Stomach smooth muscle (tissue), 2 donors: ENCODE results near the gene SIRT7.

Experiments
- H3K27ac ChIP-seq: one replicate; pipeline ENCODE4 v1.7.0; 2013; ENCODE audit warnings: mild to moderate bottlenecking, low read length, inconsistent platforms
- H3K27me3 ChIP-seq, 2 donors: one replicate each; pipeline ENCODE4 v1.7.0; 2013; ENCODE audit warnings: low read length in 2 of 2; ENCODE audit not compliant: insufficient read depth in 2 of 2, control insufficient read depth in 1 of 2
- H3K36me3 ChIP-seq, 2 donors: one replicate each; pipeline ENCODE4 v1.7.0; 2013; ENCODE audit warnings: low read length in 2 of 2; ENCODE audit not compliant: control insufficient read depth in 2 of 2, insufficient read depth in 2 of 2
- H3K4me1 ChIP-seq: one replicate; pipeline ENCODE4 v1.7.0; 2013; ENCODE audit warnings: low read length; ENCODE audit not compliant: control insufficient read depth, insufficient read depth
- H3K4me3 ChIP-seq, 2 donors: one replicate each; pipeline ENCODE4 v1.7.0; 2013; ENCODE audit warnings: low read length in 2 of 2
- H3K9ac ChIP-seq, 2 donors: one replicate each; pipeline ENCODE4 v1.7.0; 2013; ENCODE audit warnings: low read length in 2 of 2, mild to moderate bottlenecking in 1 of 2
- H3K9me3 ChIP-seq, 2 donors: one replicate each; pipeline ENCODE4 v1.7.0; 2013; ENCODE audit warnings: low read length in 2 of 2; ENCODE audit not compliant: control insufficient read depth in 2 of 2
- donor health status: healthy.
- donor health status: Pancreatic carcinoma.

The SIRT7 gene

DNA sequence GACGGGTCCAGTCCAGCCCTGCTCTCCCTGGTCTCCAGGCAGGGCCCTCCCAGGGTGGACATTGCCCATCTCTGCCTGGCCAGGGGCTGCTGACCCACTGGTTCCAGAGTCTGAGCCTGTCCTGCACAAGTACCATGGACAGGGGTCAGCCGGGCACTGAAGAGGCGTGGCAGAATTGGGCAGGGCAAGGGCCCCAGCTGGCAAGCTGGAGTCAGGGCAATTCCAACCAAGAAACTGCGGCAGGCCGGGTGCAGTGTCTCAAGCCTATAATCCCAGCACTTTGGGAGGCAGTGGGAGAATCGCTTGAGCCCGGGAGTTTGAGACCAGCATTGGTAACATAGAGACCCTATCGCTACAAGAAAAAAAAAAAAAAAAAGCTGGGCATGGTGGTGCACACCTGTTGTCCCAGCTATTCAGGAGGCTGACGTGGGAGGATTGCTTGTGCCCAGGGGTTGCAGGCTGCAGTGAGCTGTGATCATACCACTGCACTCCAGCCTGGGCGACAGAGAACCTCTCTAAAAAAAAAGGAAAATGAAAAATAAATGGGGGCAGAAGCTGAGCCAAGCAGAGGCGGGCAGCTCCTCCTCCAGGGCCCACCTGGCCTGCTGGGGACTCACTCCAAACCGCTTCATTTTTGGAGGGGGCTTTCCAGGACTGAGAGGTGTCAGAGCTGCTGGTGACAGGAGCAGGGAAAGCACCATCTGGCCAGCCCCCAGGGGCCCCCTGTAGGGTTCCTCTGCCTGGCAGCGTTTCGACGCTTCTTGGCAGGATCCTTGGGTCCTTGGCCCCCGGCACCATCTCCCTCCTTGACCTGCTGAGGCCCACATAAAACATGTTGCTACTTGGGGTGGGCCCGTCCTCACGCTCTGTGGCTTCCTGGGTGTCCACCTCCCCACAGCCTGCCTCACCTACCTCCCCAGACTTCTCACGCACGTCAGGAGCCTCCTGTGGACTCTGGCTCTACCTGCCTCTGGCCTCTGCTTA, 12.5 kb upstream of the SIRT7 start:
- H3K27ac ChIP-seq, result no peak overlapping the region
- no peaks in the 10 kb centered on the region for H3K36me3 ChIP-seq
- H3K9ac ChIP-seq, result no peak overlapping the region
- H3K27me3 ChIP-seq, result peaks cover 4 to 11% of the 10 kb centered on the region in 2 donors
- H3K9me3 ChIP-seq, result no peaks in the 10 kb centered on the region
- peaks cover 18% of the 10 kb centered on the region for H3K4me1 ChIP-seq
- no peak overlapping the region for H3K4me3 ChIP-seq

- H3K27me3 ChIP-seq, result peaks cover 4 to 11% of the 10 kb centered on the region in 2 donors
- peaks cover 27% of the 10 kb centered on the region for H3K4me1 ChIP-seq
- no peak overlapping the region for H3K9ac ChIP-seq
- H3K9me3 ChIP-seq, result no peaks in the 10 kb centered on the region
- H3K4me3 ChIP-seq, result no peak overlapping the region
- H3K36me3 ChIP-seq, result no peaks in the 10 kb centered on the region
- no peak overlapping the region for H3K27ac ChIP-seq
Measured at GRCh38 chr17:81929253-81930141, 11.5 kb upstream of the SIRT7 start.

DNA sequence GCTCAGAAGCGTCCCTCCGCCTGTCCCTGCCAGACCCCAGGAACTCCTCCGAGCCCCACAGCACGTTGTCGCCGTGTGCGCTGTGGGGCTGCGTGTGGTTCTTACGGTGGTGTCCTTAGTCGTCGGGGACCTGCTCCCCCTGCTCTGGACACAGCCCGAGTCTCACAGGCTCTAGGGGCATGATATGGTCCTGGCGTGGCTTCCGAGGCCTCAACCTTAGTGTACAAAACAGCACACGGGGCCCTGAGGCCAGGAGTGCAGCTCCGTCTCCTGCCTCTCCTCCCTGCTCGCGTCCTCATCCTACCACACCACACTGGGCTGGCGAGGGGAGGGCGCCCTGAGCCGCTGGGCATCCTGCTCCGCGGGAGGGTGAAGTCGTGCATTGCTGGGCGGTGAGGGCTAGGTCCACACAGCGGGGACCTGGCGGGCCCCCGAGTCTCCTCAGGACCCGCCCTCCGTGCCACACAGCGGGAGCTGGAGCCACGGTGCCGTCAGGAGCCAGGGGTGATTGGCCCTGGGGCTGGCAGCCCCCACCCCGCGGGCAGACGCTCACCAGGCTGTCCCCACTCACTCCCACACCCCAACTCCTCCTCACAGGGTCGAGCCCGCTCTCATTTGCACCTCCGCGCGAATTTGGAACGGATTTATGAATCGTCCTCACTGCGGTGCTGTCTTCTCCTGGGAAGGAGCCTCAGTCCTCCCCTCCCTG, 10.7 kb upstream of the SIRT7 start:
- peak overlapping the region in 1 of 2 donors; percentile 42 for H3K9ac ChIP-seq
- H3K27me3 ChIP-seq, result peaks cover 4 to 11% of the 10 kb centered on the region in 2 donors
- peak overlapping the region in 1 of 2 donors; percentile 69 for H3K4me3 ChIP-seq
- no peaks in the 10 kb centered on the region for H3K36me3 ChIP-seq
- H3K27ac ChIP-seq, result no peak overlapping the region
- H3K4me1 ChIP-seq, result peaks cover 35% of the 10 kb centered on the region
- H3K9me3 ChIP-seq, result no peaks in the 10 kb centered on the region

DNA sequence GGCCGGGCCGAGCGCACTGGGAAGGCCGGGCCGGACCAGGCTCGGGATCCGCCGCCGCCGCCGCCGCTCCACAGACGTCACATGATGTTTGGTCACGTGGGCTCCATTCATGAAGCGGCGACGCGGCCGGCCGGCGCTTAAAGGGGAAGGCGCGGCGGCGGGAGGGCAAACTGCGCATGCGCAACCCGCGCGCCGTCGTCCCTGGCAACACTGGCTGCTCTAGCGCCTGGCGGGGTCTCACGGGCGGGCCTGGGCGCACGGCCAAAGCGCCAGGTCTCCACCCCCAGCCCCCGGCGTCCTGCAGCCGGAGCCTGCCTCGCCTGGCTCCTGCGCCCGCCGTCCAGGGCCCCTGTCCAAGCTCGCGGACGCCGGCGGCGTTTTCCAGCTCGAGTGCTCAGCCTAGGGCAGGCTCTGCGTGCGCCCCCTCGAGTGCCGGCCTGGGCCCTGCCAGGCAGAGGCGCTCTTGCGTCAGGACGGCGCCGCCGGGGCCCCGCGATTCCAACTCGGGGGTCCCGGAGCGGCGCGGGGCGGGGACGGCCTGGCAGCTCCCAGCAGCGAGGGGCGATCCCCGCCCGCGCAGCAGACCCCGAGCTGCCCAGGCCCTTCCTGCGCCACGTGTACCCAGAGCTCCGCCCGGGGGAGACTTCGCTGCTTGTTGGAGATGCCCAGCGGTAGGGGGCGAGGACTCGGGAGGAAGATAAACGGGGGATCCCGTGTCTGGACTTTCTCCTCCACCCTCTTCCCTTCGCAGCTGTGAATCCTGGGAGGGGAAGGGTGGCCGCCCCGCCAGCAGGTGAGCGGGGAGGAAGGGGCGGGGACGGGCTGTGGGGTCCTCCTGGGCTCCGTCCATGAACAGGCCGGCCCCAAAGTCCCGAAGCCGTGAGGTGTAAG, 9.9 kb upstream of the SIRT7 start, which contains the start of gene MAFG:
Gene MAFG (minus strand): TSS at position 83 of the 891 bp plus-strand sequence. CDS start 4,550 bp downstream, outside the sequence.
- peak within 1 kb of the TSS; percentile 80 to 81 for H3K4me3 ChIP-seq
- peak within 1 kb of the TSS; percentile 86 for H3K27ac ChIP-seq
- H3K27me3 ChIP-seq, result peaks cover 4 to 11% of the 10 kb centered on the region in 2 donors
- H3K36me3 ChIP-seq, result no peaks in the 10 kb centered on the region
- H3K4me1 ChIP-seq, result peaks cover 43% of the 10 kb centered on the region
- H3K9me3 ChIP-seq, result no peaks in the 10 kb centered on the region
- peak within 1 kb of the TSS; percentile 75 to 80 for H3K9ac ChIP-seq

GRCh38 chr17:81927152-81927652, 9.2 kb upstream of the SIRT7 start:
- peak overlapping the region; percentile 75 to 80 for H3K9ac ChIP-seq
- H3K36me3 ChIP-seq, result peaks cover 2 to 5% of the 10 kb centered on the region in 2 donors
- peaks cover 50% of the 10 kb centered on the region for H3K4me1 ChIP-seq
- H3K27ac ChIP-seq, result peak overlapping the region; percentile 86
- peak overlapping the region; percentile 80 to 81 for H3K4me3 ChIP-seq
- H3K9me3 ChIP-seq, result no peaks in the 10 kb centered on the region
- peaks cover 4 to 11% of the 10 kb centered on the region in 2 donors for H3K27me3 ChIP-seq

GRCh38 chr17:81926451-81927151, 8.6 kb upstream of the SIRT7 start:
- Histone ChIP-seq H3K9ac (peak overlapping the region; percentile 75 to 80), H3K27me3 (peaks cover 0 to 11% of the 10 kb centered on the region in 2 donors), H3K4me3 (peak overlapping the region; percentile 80 to 81), H3K27ac (peak overlapping the region; percentile 86), H3K9me3 (no peaks in the 10 kb centered on the region), H3K4me1 (peaks cover 55% of the 10 kb centered on the region), H3K36me3 (peaks cover 4 to 9% of the 10 kb centered on the region in 2 donors)

- Histone ChIP-seq H3K4me1 (peaks cover 59% of the 10 kb centered on the region), H3K9ac (peak overlapping the region; percentile 75 to 80), H3K4me3 (peak overlapping the region; percentile 80 to 81), H3K27me3 (peaks cover 0 to 11% of the 10 kb centered on the region in 2 donors), H3K9me3 (no peaks in the 10 kb centered on the region), H3K27ac (peak overlapping the region; percentile 86), H3K36me3 (peaks cover 4 to 12% of the 10 kb centered on the region in 2 donors)
Measured at GRCh38 chr17:81925860-81926450, 8.0 kb upstream of the SIRT7 start.

DNA sequence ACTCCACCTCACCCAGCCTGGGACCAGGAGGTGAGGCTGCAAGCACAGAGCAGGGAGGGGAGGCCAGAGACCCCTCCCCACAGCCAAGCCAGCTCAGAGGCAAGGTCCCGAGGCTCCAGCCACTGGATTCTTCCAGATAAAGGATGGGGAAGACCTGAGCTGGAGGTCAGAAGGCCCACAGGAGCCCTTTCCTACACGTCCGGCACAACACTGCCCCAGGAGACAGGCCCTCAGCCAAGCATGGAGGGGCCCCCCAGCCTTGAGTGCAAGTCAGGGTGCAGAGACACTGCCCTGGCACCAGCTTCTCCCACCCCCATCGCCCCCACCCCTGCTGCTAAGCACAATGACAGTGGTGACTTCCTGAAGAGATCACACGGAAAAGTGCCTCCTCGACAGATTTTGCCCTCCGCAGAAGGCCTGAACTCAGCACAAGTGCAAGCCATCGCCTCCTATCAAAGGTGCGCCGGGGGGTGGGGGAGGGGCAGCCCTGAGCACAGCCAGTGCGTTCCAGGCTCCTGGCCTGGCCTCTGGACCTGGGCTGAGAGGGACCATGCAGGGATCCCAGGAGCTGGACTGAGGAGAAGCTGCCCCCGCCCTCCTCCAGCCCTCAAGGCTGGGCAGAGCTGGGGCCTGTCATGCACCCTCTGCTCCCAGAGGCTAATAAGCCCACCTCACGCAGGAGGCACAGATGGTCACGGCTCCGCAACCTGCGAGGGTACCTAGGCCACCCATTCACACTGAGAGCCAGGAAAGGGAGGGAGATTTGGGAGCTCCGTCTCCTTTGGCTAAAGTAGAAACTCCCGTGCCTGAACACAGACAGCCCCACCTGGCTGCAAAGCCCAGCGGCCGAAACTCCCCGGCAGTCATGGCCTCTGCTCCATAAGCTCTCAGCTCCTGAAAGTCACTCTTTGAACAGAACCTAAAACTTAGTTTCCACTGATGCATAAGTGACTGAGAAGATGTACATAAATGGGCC, 6.9 kb upstream of the SIRT7 start:
- Histone ChIP-seq H3K27me3 (peaks cover 0 to 11% of the 10 kb centered on the region in 2 donors), H3K9ac (no peak overlapping the region), H3K4me1 (peaks cover 60% of the 10 kb centered on the region), H3K36me3 (peaks cover 7 to 17% of the 10 kb centered on the region in 2 donors), H3K9me3 (no peaks in the 10 kb centered on the region), H3K4me3 (peak overlapping the region in 1 of 2 donors; percentile 22), H3K27ac (peak overlapping the region; percentile 64)
